CD4-positive, alpha-beta T cell (primary cell): ENCODE data around the gene ADGRG6. TPM values are rescaled to one million over a fixed set of nuclear protein-coding genes. Genes with fewer than 3 reads are reported as not detected.
"Not testable (repeated sequence)": the region's sequence is repeated elsewhere in the genome, so short reads cannot be mapped to it uniquely, and the experiment has no call there.

Source experiments
- ATAC-seq: fragments of 200-7000 bp; cut with Tn5 transposase; one replicate; pipeline ENCODE4 v1.10.0; 2022; ENCODE audit warnings: mild to moderate bottlenecking; ENCODE audit not compliant: poor library complexity
- CTCF ChIA-PET: fragments of 350-600 bp; sonication (Branson Sonifier 250); formaldehyde crosslinking; loops from one replicate; lab custom pipeline; 2021; ENCODE audit warnings: antibody characterized with exemption, inconsistent platforms; lab: Charles Lee
- POLR2A ChIA-PET: fragments of 350-600 bp; sonication (Branson Sonifier 250); formaldehyde crosslinking; loops from one replicate; lab custom pipeline; 2021; ENCODE audit warnings: antibody characterized with exemption, inconsistent platforms; lab: Charles Lee
- DNase-seq, 14 experiments: peaks; one replicate each; pipeline ENCODE4 v3.0.0-alpha.2; 2013 to 2020; ENCODE audit warnings: mixed read lengths in 2 of 14
- H3K27ac ChIP-seq, 2 donors: one replicate each; pipeline versions ENCODE4 v1.5.1 to v1.7.0; 2013; ENCODE audit warnings: low read length in 2 of 2, low read depth in 1 of 2, mild to moderate bottlenecking in 1 of 2
- H3K27me3 ChIP-seq, 2 experiments: 1 replicate in 1 of 2; 2 replicates in 1 of 2; pipeline versions ENCODE4 v1.6.1 to v1.7.0; 2013; ENCODE audit warnings: low read length in 2 of 2, control low read depth in 1 of 2, mild to moderate bottlenecking in 1 of 2, moderate library complexity in 1 of 2; ENCODE audit not compliant: insufficient read depth in 2 of 2, control insufficient read depth in 1 of 2
- H3K36me3 ChIP-seq: one replicate; pipeline ENCODE4 v1.6.1; 2013; ENCODE audit warnings: low read length, control low read depth; ENCODE audit not compliant: insufficient read depth
- H3K4me1 ChIP-seq: one replicate; pipeline ENCODE4 v1.6.1; 2013; ENCODE audit warnings: low read length, control low read depth; ENCODE audit not compliant: insufficient read depth
- H3K4me3 ChIP-seq: one replicate; pipeline ENCODE4 v1.5.1; 2013; ENCODE audit warnings: mild to moderate bottlenecking, low read length, moderate library complexity
- H3K9me3 ChIP-seq, 2 experiments: 1 replicate in 1 of 2; 2 replicates in 1 of 2; pipeline versions ENCODE4 v1.6.1 to v1.7.0; 2013; ENCODE audit warnings: low read length in 2 of 2, mild to moderate bottlenecking in 2 of 2, control low read depth in 1 of 2, moderate library complexity in 1 of 2; ENCODE audit not compliant: control insufficient read depth in 1 of 2, insufficient read depth in 1 of 2
- H3K27ac Mint-ChIP-seq: one replicate; pipeline ENCODE4 v1.8.0; 2020; ENCODE audit warnings: mixed read lengths
- H3K27me3 Mint-ChIP-seq: one replicate; pipeline ENCODE4 v1.8.0; 2021; ENCODE audit warnings: mixed read lengths
- H3K36me3 Mint-ChIP-seq: one replicate; pipeline ENCODE4 v1.8.0; 2021; ENCODE audit warnings: low read depth, mixed read lengths
- H3K4me1 Mint-ChIP-seq: one replicate; pipeline ENCODE4 v1.8.0; 2021; ENCODE audit warnings: low read depth, mixed read lengths
- H3K4me3 Mint-ChIP-seq: one replicate; pipeline ENCODE4 v1.8.0; 2020; ENCODE audit warnings: mild to moderate bottlenecking, mixed read lengths
- H3K9me3 Mint-ChIP-seq: one replicate; pipeline ENCODE4 v1.8.0; 2020; ENCODE audit warnings: mixed read lengths
- intact Hi-C, 2 experiments: fragments of 100-400 bp; cut with DNase I in 1 of 2; cut with micrococcal nuclease in 1 of 2; formaldehyde crosslinking; loops; one replicate each; pipeline versions ENCODE4 v1.15.1 to v1.9.0; 2023 to 2025; cut with DNase I, micrococcal nuclease
- total RNA-seq, 174 experiments: library from RNA in 2 of 174; stranded (reverse) in 2 of 174; gene quantifications; one replicate each; pipeline ENCODE4 v1.2.3 and lab custom pipeline; 2021 to 2026
- TF ChIP-seq, protein P1 (sequence below): fragments of 200-600 bp; IDR thresholded peaks from one replicate; pipeline ENCODE4 v1.8.0; 2022; ENCODE audit warnings: antibody characterized with exemption, mild to moderate bottlenecking

ADGRG6 gene
- total RNA-seq, 2 experiments from 2014 or later: 0.31 to 0.63 TPM

DNA sequence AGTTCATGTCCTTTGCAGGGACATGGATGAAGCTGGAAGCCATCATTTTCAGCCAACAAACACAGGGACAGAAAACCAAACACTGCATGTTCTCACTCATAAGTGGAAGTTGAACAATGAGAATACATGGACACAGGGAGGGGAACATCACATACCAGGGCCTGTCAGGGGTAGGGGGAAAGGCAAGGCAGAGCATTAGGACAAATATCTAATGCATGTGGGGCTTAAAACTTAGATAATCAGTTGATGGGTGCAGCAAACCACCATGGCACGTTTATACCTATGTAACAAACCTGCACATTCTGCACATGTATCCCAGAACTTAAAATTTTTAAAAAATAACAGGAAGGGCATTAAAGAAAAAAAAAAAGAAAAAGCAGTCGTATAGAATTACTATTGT is 153.0 kb downstream of the ADGRG6 start:
- H3K36me3 ChIP-seq, H3K27ac ChIP-seq, H3K4me1 ChIP-seq, H3K9me3 Mint-ChIP-seq, H3K4me3 Mint-ChIP-seq, H3K27me3 Mint-ChIP-seq, H3K36me3 Mint-ChIP-seq, POLR2A ChIA-PET, ATAC-seq, H3K4me1 Mint-ChIP-seq, H3K4me3 ChIP-seq, DNase-seq, CTCF ChIA-PET, H3K27me3 ChIP-seq, H3K27ac Mint-ChIP-seq, H3K9me3 ChIP-seq: not testable (repeated sequence)
- intact Hi-C loops: loop anchor here in 1 of 2 experiments (5.0 kb wide), 1 partner anchor 1627 kb away; no protein-coding TSS in a partner anchor

DNA sequence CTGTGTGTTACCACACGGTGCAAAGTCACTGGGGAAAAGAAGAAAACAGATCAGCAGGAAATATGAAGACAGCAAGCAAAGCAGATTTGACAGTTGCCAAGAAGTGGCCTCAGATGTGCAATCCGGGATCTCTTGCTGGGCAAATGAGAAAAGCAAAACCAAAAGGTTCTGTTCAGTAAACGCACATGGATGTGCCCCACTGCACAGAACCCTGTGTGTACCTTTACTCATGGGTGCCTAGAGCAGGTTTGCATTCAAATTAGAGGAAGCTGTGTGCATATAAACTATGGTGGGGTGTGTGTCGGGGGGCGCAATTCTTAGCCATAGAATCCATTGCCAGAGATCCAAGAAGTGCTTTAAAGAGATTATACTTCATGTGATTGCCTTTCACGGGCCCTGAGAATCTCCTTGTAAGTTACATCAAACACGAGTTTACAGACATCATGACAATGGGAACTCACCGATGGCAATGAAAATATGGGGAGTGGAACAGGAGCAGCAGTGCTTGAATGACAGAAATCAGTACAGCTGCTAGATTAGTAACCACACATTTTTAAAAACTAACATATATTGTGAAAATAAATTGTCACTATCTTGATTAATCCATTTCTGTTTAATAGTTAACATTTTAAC is 154.3 kb downstream of the ADGRG6 start:
- H3K4me3 ChIP-seq: no peak overlapping the region
- DNase-seq: no peak
- no peaks in the 10 kb centered on the region for H3K36me3 ChIP-seq
- ChIA-PET CTCF (interaction anchor here (1.0 kb wide), 1 partner anchor 11 kb away, joined by 3 read pairs; no protein-coding TSS in a partner anchor), POLR2A (no interaction called here)
- ATAC-seq: no peak
- Mint-ChIP-seq H3K4me1 (no peaks in the 10 kb centered on the region), H3K4me3 (no peak overlapping the region), H3K27ac (no peak overlapping the region), H3K9me3 (no peaks in the 10 kb centered on the region), H3K27me3 (no peaks in the 10 kb centered on the region), H3K36me3 (no peaks in the 10 kb centered on the region)
- TF ChIP-seq, protein P1, sequence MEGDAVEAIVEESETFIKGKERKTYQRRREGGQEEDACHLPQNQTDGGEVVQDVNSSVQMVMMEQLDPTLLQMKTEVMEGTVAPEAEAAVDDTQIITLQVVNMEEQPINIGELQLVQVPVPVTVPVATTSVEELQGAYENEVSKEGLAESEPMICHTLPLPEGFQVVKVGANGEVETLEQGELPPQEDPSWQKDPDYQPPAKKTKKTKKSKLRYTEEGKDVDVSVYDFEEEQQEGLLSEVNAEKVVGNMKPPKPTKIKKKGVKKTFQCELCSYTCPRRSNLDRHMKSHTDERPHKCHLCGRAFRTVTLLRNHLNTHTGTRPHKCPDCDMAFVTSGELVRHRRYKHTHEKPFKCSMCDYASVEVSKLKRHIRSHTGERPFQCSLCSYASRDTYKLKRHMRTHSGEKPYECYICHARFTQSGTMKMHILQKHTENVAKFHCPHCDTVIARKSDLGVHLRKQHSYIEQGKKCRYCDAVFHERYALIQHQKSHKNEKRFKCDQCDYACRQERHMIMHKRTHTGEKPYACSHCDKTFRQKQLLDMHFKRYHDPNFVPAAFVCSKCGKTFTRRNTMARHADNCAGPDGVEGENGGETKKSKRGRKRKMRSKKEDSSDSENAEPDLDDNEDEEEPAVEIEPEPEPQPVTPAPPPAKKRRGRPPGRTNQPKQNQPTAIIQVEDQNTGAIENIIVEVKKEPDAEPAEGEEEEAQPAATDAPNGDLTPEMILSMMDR: no peak
- H3K9me3 ChIP-seq: no peaks in the 10 kb centered on the region
- no peaks in the 10 kb centered on the region for H3K4me1 ChIP-seq
- intact Hi-C loops: loop anchor here in 1 of 2 experiments (5.0 kb wide), 1 partner anchor 1626 kb away; no protein-coding TSS in a partner anchor
- no peaks in the 10 kb centered on the region for H3K27me3 ChIP-seq
- H3K27ac ChIP-seq: no peak overlapping the region

DNA sequence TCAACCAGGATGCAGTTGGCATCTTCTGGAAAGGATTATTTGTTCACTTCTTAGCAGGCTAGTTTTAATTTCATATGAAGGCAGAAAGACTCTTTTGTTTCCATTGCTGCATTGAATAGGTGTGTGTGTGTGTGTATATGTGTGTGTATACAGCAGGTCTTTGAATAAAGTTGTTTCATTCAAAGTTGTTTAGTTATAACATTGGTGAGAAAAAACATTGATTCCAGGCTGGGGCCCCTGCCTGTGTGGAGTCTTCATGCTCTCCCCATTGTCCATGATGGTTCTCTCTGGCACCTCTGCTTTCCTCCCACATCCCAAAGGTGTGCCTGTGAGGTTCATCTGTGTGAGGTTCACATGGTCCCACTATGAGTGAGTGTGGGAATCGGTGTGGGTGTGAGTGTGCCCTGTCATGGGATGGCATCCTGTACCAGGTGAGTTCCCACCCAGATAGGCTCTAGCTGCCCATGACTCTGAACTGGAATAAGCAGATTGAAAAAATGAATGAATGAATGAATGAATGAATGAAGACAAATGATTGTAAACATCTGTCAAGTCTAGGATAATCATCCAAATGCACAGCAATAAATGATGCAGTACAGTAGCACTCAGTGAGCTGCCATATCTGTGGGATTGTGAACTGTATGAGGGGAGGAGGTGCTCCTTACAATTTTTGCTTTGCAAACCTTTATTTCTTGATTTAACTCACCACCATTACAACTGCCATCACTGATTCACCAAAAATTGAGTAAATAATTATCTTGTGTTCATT is 156.0 kb downstream of the ADGRG6 start:
- Mint-ChIP-seq H3K27me3 (no peaks in the 10 kb centered on the region), H3K4me1 (no peaks in the 10 kb centered on the region), H3K4me3 (no peak overlapping the region), H3K36me3 (no peaks in the 10 kb centered on the region), H3K27ac (no peak overlapping the region), H3K9me3 (peaks cover 2% of the 10 kb centered on the region)
- CTCF ChIA-PET: no interaction called here
- Histone ChIP-seq H3K4me1 (no peaks in the 10 kb centered on the region), H3K27ac (no peak overlapping the region), H3K27me3 (no peaks in the 10 kb centered on the region), H3K36me3 (no peaks in the 10 kb centered on the region), H3K4me3 (no peak overlapping the region), H3K9me3 (peaks cover 0 to 7% of the 10 kb centered on the region in 2 experiments)
- TF ChIP-seq, protein P1: no peak
- POLR2A ChIA-PET: no interaction called here
- ATAC-seq (no peak), DNase-seq (no peak)
- intact Hi-C loops: loop anchor here in 1 of 2 experiments (5.0 kb wide), 1 partner anchor 1624 kb away; no protein-coding TSS in a partner anchor
